GM23248 (cell line): ENCODE data around the gene TMEM129.

ENCODE experiments used
- EZH2 ChIP-seq: fragments of 200-600 bp; sonication (generic); IDR thresholded peaks from 2 replicates; pipeline ENCODE4 v1.6.1; 2018; ENCODE audit warnings: antibody characterized with exemption, mild to moderate bottlenecking; ENCODE audit not compliant: insufficient read depth, poor library complexity, severe bottlenecking
- EZH2phosphoT487 ChIP-seq: fragments of 200-600 bp; sonication (generic); IDR thresholded peaks from 2 replicates; pipeline ENCODE4 v1.6.1; 2018; ENCODE audit warnings: antibody characterized with exemption, moderate library complexity, mild to moderate bottlenecking, low read depth; ENCODE audit not compliant: insufficient read depth

- TF ChIP-seq EZH2 (no peak), EZH2phosphoT487 (no peak)
These were observed 38.2 kb upstream of the TMEM129 start for GRCh38 chr4:1759170-1759817.
